Measurements from ENCODE around the gene TP53I13. TPM values are rescaled to one million over a fixed set of nuclear protein-coding genes. Genes with fewer than 3 reads are reported as not detected.

The TP53I13 gene
- total RNA-seq, 4 donors from 2014 or later = 119 to 188 (median 152) TPM

GRCh38 chr17:29577385-29578211 lies 9.1 kb downstream of the TP53I13 start:
- WGBS, 2 donors = 61 to 62% methylated on average over 9 to 12 of the region's 22 CpGs
- Histone ChIP-seq H3K4me1 (peaks cover 0 to 77% (median 23%) of the 10 kb centered on the region in 4 donors), H3K36me3 (peaks cover 3 to 86% (median 26%) of the 10 kb centered on the region in 3 donors), H3K27ac (peak overlapping the region in 3 of 4 donors; percentile 20 to 93 (median 62)), H3K4me3 (no peak overlapping the region), H3K27me3 (no peaks in the 10 kb centered on the region), H3K9me3 (no peaks in the 10 kb centered on the region)
- DNase-seq (ENCODE audit: low spot score in 2 of 2) = no peak
- no peak for TF ChIP-seq POLR2A (IDR thresholded peaks at IDR 0.05)
- TF ChIP-seq CTCF (IDR thresholded peaks at IDR 0.05) = no peak
- TF ChIP-seq EP300 (IDR thresholded peaks at IDR 0.05) = no peak

GRCh38 chr17:29578626-29579485 lies 10.4 kb downstream of the TP53I13 start:
- WGBS, 2 donors = 87 to 88% methylated on average over 13 to 14 of the region's 14 CpGs
- peaks cover 3 to 87% (median 26%) of the 10 kb centered on the region in 3 donors for H3K36me3 ChIP-seq
- peaks cover 0 to 77% (median 19%) of the 10 kb centered on the region in 4 donors for H3K4me1 ChIP-seq
- H3K4me3 ChIP-seq = no peak overlapping the region
- H3K27me3 ChIP-seq = no peaks in the 10 kb centered on the region
- no peak for TF ChIP-seq EP300 (IDR thresholded peaks at IDR 0.05)
- no peak for DNase-seq (ENCODE audit: low spot score in 2 of 2)
- no peaks in the 10 kb centered on the region for H3K9me3 ChIP-seq
- peak overlapping the region in 2 of 4 donors; percentile 62 to 93 for H3K27ac ChIP-seq

- Histone ChIP-seq H3K4me3 (no peak overlapping the region), H3K9me3 (no peaks in the 10 kb centered on the region), H3K27ac (peak overlapping the region in 3 of 4 donors; percentile 49 to 95 (median 93)), H3K4me1 (peaks cover 0 to 78% (median 30%) of the 10 kb centered on the region in 4 donors), H3K36me3 (peaks cover 3 to 74% (median 26%) of the 10 kb centered on the region in 3 donors), H3K27me3 (no peaks in the 10 kb centered on the region)
- TF ChIP-seq CTCF (IDR thresholded peaks at IDR 0.05) = peak; percentile 81 to 98 (median 85)
- peak in 1 of 2 donors; percentile 79 for TF ChIP-seq EP300 (IDR thresholded peaks at IDR 0.05)
- TF ChIP-seq POLR2A (IDR thresholded peaks at IDR 0.05) = no peak
- 53 to 77% methylated on average over 9 to 15 of the region's 15 CpGs for WGBS, 2 donors
- peak; percentile 83 to 91 for DNase-seq (ENCODE audit: low spot score in 2 of 2)
Observed at GRCh38 chr17:29579866-29580771, 11.6 kb downstream of the TP53I13 start.

- Histone ChIP-seq H3K36me3 (peaks cover 3 to 58% (median 18%) of the 10 kb centered on the region in 3 donors), H3K27me3 (no peaks in the 10 kb centered on the region), H3K27ac (peak overlapping the region; percentile 49 to 95 (median 86)), H3K9me3 (no peaks in the 10 kb centered on the region), H3K4me3 (no peak overlapping the region), H3K4me1 (peaks cover 0 to 94% (median 43%) of the 10 kb centered on the region in 4 donors)
- DNase-seq (ENCODE audit: low spot score in 2 of 2) = no peak
- no peak for TF ChIP-seq CTCF (IDR thresholded peaks at IDR 0.05)
- WGBS, 2 donors = 83 to 93% methylated on average over 3 to 17 of the region's 20 CpGs
Observed at GRCh38 chr17:29581583-29582253, 13.2 kb downstream of the TP53I13 start.

Measured in tibial nerve (tissue), 4 donors.